GM04504 (cell line): ENCODE data around the gene TBC1D22A.

ENCODE experiments used
- DNase-seq: peaks from one replicate; pipeline ENCODE4 v3.0.0-alpha.2; 2012; ENCODE audit warnings: low read depth

The TBC1D22A gene

DNA sequence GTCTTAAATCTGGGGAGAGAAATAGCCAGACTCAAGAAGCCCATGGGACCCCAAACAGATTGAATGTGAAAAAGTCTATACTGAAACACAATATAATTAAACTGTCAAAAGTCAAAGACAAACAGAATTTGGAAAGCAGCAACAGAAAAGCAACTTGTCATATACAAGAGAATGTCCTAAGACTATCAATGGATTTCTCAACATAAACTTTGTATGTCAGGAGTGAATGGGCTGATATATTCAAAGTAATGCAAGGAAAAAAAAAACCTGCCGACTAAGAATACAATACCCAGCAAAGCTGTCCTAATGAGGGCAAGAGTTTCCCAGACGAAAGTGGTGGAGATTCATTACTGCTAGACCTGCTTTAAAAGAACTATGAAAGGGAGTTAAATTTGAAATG, 73.2 kb downstream of the TBC1D22A start:
- DNase-seq, result no peak

DNA sequence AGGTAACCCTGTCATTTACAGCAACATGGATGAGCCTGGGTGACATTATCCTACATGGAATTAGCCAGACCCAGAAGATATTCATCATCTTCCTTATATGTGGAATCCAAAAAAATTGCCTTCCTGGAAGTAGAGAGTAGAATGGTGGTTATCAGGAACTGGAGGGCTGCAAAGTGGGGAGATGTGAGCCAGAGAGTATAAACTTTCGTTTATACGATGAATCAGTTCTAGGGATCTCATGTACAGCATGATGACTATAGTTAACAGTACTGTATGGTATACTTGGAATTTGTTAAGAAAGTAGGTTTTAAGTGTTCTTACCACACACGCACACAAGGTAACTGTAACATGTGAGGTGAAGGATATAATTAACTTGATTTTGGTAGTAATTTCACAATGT, 79.1 kb downstream of the TBC1D22A start:
- no peak for DNase-seq

DNA sequence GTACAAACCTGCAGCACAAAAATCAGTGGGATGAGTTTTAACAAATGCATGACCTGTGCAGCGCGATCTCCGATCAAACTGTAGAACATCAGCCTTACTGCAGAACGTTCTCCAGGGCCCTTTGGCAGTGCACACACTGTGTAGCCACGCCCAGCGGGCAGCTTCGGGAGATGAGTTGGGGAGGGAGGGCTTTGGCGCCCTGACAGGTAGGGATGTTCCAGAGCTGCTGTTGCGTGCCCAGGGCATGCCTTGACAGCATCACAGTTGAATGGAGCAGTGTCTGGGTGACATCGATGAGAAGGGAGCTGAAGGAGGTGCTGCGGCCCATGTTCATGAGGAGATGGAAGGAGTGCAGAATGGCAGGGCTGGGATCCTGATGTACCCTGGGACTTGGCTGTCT, 80.2 kb downstream of the TBC1D22A start:
- DNase-seq, result no peak

DNA sequence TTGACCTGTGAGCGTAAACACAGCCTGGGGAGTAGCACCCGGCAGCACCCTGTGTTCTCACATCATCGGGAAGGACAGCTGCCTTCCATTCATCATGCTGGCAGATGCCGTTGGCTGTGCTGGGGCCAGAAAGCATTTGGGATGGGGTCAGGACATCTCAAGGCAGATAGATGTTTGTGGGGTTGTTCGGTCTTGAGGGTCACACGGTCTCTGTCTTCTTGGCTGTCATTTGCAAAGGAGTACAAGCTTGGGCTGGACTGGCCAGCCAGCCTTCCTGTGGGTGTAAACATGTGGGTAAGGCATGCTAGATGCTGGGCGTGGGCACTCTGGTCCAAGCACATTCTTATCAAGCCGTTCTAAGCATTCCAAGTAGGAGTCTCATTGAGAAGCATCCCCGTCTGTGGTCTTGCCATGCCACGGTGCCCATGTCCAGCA, 81.4 kb downstream of the TBC1D22A start:
- no peak for DNase-seq

DNA sequence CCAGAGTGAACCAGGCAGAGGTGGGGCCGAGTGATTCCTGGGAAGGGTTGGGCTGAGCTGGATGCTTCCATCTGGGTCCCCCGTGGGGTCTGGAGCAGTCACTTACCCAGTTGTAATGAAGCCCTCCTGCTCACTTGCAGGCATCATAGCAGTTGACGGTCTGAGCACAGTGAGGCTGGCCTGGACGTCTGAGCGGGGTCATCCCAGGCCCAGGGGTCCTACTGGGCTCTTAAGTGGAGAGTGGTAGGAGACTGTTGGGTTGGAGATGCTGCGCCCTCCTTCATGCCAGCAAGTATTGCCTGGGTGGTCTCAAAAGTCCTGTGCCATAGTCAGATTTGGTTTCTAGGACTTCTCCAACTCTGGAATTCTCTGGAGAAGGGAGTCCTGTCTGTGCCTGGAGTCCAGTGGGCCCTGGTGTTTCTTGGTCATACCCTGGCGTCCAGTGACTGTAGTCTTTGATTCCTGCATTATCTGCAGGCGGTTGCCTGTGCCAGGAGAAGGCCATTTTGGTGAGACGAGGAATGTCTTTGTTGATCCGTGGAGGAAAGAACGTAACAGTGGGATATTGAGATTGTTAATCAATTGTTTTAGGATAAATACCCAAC, 82.3 kb downstream of the TBC1D22A start:
- DNase-seq, result no peak

DNA sequence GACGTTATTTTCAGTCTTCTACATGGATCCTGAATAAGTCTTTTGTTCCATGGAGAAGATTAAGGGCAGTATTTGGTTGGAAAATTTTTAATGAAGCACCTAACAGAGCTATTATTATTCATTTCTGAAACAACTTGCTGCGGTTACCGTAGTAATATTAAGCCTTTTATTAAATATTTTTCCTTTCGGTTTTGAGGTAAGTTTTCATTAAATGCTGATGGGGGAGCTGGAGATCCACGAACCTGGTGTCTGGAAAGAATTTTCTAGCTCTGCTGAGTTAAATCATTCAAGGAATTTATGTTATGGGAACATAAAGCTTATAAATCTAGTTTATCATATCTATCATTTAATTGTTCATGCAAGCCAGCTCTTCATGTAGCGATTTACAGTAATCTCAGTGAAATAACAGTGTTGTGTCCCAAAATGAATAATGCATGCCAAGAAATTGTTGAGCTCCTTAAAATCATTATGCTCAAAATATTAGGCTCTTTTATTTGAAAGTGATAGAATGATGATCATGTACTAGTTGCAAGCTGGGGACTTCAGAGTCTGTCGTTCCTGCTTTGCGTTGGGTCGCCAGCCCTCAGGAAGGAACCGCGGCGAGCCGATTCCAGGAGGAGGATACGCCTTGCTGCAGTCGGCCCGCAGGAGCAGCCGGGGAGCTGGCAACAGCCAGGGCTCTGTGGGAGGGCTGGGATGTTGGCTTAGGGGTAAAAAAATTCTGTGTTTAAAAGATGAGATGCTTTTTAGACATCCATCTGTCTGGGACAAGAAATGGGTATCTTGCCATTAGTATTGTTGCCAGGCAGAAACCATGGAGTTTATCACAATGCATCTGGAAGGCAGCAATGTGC, 83.1 kb downstream of the TBC1D22A start:
- peak; percentile 27 for DNase-seq

DNA sequence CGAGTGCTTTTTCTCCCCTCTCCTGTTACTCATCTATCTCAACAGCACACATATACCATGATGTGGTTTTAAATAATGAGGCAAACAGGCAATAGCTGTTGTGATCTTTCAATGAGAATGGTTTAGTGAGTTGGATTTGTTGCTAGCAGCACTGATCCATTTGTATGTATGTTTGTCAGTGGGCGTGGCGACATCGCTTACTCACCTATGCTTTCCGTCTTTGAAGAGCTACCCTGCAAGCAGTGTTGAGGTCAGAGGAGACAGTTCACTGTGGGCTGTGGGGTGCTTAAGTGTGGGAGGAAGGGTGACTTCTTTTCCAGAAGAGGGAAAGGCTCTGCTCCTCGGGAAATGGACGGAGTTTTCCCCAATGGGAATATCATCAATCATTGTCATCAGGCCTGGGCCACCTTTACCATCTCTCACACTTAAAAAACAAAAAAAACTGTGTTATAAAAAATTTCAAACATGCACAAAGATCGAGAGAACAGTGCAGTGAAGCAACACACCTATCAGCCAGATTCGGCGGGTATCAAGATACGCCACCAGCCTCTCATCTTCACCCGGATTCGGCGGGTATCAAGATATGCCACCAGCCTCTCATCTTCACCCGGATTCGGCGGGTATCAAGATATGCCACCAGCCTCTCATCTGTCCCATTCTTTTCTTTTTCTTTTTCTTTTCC, 83.8 kb downstream of the TBC1D22A start:
- no peak for DNase-seq

DNA sequence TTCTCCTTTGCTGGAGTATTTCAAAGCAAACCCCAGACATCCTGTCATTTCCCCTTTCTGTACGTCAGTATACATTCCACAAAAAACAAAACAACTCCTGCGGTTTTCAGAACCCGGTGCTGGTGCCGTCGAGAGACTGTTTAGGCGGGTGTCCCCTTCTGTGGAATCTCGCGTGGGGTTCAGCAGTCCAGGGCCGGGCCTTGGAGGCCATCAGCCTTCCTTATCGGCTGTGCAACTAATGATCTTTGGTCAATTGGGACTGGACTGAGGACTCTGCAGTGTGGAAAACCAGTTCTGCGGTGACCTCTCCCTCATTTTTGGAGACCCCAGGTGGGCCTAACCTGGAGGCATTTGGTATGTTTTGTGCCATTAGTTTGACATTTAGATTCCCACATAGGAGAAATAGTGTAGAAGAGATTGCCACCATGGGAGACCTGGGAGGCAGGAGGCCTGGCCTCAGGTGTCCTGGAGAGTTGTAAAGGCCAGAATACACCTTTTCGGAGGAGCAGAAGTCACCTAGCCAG, 84.4 kb downstream of the TBC1D22A start:
- DNase-seq, result no peak

DNA sequence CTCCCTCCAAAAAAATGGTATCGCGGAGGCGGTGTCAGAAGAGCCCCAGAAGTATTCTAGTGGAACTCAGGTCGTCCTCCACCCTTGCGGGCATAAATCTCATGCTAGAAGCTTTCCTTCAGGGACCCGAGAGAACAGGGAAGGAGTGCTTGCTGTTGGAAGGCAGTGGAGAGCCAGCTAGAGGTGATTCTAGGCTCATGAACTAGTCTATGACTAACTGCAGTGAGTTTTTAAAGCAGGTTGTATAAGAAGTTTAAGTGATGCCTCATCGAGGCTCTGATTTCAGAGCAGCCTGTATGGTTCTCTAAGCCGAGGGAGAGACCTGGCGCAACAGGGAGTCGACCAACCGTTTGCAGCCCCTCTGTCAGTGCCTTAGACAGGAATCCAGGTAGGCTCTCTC, 85.7 kb downstream of the TBC1D22A start:
- no peak for DNase-seq

DNA sequence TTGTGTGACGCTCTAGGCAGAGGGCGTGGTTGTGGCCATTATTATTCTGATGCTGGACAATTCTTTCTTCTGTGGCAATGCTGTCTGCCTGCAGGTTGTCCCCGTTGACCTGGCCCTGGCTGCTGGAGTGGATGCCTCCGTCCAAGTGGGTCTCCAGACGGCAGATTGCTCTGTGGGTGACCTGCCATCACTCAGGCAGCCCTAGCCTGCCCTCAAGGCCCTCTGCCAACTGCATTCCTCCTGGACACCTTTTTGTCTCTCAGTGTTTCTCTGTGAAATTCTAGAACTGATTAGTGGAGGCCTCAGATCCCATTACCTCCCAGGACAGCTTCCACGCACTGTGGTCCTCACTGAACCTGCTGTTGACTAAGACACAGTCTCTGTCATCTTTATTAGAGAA, 86.7 kb downstream of the TBC1D22A start:
- no peak for DNase-seq

DNA sequence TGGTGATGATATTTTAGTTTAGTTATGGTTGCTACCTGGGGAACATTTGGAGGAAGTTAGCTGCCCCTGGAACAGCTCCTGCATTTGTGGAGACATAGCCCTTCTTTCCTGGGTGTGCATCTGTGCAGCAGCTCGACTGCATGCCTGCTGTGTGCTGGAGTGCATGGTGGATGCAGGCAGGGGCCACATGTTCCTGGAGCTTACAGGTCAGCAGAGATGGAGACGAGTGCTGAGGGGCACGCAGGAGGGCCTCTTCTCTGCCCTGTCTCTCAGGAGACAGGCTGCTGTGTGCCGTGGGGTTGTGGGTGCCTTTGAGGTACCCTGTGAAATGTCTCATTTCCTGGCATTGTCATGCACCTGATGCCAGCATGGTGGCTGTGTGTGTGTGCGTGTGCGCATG, 87.5 kb downstream of the TBC1D22A start:
- DNase-seq, result no peak

DNA sequence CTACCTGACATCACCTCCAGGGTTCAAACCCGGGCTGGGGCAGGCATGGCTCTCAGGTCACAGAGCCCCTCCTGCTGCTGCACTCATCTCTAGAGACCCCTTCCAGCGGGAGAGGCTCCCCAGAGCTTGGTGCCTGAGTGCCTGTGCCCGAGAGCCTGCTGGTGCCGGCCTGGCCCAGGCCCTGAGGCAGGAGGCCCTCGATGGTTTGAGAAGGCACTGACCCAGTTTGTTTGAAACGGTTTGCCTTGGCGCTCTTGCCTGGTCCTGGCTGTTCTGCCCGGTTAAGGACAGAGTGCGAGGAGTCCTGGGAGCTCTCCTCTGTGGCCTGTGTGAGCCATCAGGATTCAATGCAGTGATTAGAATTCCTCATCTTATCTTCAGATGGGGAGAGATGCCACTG, 88.9 kb downstream of the TBC1D22A start:
- DNase-seq, result no peak

DNA sequence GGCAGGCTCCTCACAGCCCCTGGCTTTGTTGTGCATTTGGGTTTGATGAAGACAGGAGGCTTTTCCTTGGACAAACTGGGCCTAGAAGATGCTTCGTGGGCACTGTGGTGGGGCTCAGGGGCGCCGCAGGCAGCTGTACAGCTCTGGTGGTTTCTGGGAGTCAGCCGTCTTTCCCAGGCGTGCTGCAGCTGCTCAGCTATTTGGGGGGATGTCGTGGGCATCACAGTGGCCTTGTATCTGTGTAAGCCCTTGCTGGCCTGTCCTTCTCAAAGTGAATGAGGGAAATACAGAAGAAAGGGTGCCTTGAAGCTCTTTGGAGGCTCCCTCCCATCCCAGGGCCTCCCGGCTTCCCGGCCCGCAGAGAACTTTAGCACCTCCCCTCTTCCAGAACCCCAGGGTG, 89.5 kb downstream of the TBC1D22A start:
- DNase-seq, result no peak

DNA sequence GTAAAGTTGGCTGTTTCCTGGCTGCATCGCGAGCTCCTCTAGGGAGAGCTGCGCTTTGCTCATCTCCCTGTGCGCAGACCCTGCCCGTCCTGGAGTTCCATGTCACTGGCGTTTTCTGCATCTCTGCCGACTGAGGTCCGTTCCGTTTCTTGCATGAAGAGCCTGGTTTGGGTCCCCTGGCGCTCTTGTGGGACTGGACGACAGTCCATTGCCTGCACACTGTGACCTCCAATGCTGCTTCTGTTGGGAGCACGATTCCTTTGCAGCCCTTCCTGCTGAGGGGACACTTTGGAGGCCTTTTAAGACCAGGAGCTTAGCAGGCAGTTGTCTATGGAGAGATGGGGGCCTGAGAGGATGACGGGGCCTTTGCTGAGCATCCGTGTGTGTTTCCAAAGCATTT, 90.3 kb downstream of the TBC1D22A start:
- DNase-seq, result no peak

DNA sequence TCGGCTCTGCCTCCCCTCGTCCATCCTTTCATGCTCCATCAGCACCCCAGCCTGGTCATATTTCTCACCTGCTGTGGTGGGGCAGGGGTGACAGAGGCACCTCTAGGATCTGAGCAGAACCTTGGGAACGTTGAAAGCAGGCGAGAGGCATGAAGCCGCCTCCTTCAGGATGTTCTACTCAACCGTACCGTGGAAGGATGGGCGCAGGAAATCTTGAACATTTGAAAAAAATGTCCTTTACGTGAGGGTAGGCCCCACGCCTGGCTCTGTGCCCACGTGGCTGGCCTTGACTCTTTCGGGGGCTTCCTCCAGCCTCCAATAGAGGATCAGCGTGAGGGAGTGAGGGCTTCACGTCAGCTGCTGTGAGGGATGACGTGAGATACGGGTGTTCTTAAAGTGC, 90.7 kb downstream of the TBC1D22A start:
- no peak for DNase-seq

DNA sequence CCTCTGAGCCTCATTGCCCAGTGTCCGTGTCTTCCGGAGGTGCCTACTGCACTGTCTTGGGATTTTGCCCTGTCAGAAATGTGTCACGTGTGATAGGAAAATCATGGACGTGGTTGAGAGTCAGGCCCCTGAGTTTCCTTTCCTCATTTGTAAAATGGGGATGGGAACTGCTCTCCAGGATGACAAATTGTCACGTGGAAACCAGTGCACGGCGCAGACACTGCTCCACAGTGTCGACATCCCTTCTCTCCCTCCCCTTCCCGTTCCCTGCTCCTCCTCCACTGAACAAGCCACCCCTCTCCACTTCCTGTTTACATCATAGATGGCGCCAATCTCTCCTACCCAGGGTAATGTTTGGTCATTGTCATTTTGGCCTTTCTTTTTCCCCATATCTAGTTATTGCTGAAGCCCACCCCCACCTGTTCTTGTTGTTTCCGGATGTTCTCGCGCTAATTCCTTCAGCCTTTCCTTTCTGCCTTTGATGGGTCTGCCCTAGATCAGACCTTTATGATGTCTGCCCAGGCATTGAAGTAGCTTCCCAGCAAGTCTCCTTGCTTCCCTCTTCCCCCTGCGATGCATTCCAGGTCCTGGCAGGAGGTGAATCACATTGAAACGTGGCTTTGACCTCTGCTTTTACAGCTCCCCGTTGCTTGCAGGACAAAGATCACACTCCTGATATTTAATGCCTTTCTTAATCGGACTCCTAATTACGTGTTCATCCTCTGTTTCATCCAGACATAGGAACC, 91.8 kb downstream of the TBC1D22A start:
- no peak for DNase-seq

DNA sequence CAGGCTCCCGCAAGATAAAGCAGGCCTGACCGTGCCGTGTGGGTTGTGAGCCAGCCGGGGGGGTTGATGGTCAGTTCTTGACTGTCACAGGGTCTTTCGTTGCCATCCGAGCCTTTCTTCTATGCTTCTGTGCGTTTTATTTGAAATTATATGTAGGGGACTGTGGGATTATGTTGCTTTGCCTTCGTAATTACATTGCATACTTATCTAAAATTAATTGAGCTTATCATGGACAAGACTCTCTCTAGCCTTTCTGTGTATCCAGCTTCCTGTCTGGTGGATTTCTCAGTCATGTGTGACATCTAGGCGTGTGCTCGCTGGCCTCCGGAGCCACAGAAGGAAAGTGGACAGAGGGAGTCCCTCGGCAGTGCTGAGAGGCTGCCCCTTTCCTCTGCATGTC, 93.2 kb downstream of the TBC1D22A start:
- DNase-seq, result no peak

DNA sequence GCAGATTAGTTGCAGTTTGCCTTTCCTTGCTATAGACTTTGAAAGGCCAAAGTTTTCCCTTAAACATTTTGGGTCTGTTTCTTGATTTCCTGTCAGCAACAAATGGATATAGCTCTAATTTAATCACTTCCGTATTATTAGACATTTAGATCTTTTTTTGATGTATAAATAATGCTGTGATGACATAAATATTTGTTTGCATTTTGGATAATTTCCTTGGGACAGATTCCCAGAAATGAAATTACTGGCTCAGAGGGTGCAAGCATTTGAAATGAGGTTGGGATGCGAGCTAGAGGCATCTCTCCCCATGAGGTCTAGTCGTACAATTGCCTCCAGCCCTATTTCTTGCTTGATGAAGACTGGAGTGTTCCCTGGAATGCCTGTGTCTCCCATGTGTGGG, 94.2 kb downstream of the TBC1D22A start:
- DNase-seq, result no peak

DNA sequence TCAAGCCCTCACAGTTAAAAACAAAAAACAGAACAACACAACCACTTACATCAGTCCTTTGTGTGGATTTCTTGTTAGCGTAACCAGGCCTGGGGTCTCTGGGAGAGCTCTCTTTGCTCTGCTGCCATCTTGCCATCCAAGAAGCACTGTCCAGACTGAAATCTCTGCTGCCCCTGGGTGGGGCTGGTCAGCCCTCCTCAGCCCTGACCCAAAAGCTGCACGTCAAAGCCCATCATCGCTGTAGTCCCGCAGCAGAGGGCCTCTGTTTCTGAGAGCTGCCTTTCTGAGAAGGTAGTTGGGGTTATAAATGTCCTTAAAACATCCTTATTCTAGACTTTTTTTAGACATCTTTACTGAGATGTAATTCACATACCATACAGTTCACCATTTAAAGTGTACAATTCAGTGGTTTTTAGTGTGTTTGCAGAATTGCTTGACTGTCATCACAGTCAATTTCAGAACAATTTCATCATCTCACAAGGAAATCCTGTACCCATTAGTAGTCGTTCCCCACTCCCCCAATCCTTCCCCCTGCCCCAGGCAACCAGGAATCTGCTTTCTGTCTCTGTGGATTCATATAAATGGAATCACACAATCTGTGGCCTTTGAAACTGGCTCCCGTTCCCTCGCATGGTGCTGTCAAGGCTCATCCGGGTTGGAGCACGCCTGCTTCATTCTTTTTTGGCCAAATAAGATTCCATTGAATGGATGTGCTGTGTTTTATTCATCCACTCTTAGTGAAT, 94.9 kb downstream of the TBC1D22A start:
- DNase-seq, result no peak

DNA sequence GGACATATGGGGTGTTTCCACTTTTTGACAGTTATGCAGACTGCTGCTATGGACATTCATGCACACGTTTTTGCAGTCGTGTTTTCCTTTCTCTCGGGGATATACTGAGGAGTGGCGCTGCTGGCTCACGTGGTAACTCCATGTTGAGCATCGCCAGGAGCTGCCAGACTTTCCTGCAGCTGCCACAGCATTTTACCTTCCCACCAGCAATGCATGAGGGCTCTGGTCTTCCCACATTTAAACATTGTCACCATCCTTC, 95.4 kb downstream of the TBC1D22A start:
- no peak for DNase-seq

DNA sequence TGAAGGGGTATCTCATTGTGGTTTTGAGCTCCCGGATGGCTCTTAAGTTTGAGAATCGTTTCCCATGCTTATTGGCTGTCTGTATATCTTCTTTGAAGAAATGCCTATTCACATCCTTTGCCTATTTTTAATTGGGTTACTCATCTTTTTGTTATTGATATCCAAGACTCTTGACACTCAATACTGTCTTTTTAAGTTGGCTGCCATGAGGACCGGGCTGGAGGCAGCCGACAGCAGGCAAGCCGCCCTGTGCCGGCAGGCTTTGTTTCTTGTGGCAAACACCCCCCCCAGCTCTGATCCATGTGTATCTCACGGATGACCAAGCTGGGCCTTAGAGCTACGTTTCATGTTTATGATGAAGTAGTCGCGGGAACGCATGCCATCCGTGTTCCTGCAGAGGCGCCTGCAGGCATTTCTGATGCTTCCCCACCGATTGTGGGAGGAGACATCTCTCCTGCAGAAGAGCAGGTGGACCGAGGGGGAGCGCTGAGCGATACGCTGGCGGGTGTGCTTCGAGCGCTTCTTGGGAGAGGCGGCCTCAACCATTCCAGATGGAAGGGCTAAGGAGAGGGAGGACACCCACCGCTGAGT, 95.8 kb downstream of the TBC1D22A start:
- no peak for DNase-seq
